HCT116 (cell line): ENCODE data around the gene PRKCH.

ENCODE experiments used
- CEBPB ChIP-seq: IDR thresholded peaks from 2 replicates; pipeline ENCODE4 v1.6.1; 2012; ENCODE audit warnings: low read depth
- EGR1 ChIP-seq: IDR thresholded peaks from 2 replicates; pipeline ENCODE4 v1.6.1; 2012; ENCODE audit warnings: low read depth
- EZH2 ChIP-seq: fragments of 200-600 bp; sonication (generic); IDR thresholded peaks from 2 replicates; pipeline ENCODE4 v1.6.1; 2017; ENCODE audit warnings: antibody characterized with exemption, mixed run types
- EZH2phosphoT487 ChIP-seq: fragments of 200-600 bp; IDR thresholded peaks from 2 replicates; pipeline ENCODE4 v1.6.1; 2018; ENCODE audit warnings: antibody characterized with exemption, borderline replicate concordance
- POLR2A ChIP-seq: IDR thresholded peaks from 2 replicates; pipeline ENCODE4 v1.7.0; 2011; ENCODE audit warnings: borderline replicate concordance; ENCODE audit not compliant: insufficient read depth, insufficient read length; ENCODE audit errors: extremely low read depth
- POLR2AphosphoS5 ChIP-seq: IDR thresholded peaks from 2 replicates; pipeline ENCODE4 v1.6.1; 2011; ENCODE audit warnings: mild to moderate bottlenecking, low read depth, low read length, moderate library complexity
- RAD21 ChIP-seq: IDR thresholded peaks from 2 replicates; pipeline ENCODE4 v1.6.1; 2012; ENCODE audit warnings: low read depth, mild to moderate bottlenecking
- SP1 ChIP-seq: IDR thresholded peaks from 2 replicates; pipeline ENCODE4 v1.6.1; 2012; ENCODE audit warnings: low read depth
- SRF ChIP-seq: IDR thresholded peaks from 2 replicates; pipeline ENCODE4 v1.6.1; 2012; ENCODE audit warnings: low read depth
- YY1 ChIP-seq: IDR thresholded peaks from 2 replicates; pipeline ENCODE4 v1.6.1; 2011; ENCODE audit warnings: low read length, low read depth, moderate library complexity, mild to moderate bottlenecking; ENCODE audit not compliant: insufficient replicate concordance; ENCODE audit errors: extremely low read depth
- TF ChIP-seq, protein P1 (sequence below), 3 experiments: fragments of 200-600 bp in 1 of 3; sonication (generic) in 1 of 3; IDR thresholded peaks in 2 of 3; conservative IDR thresholded peaks in 1 of 3; 2 replicates each; pipeline ENCODE4 v1.5.1; 2012 to 2017; ENCODE audit warnings: low read depth in 2 of 3, low read length in 2 of 3, antibody characterized with exemption in 1 of 3, borderline replicate concordance in 1 of 3, control low read depth in 1 of 3, mild to moderate bottlenecking in 1 of 3, mixed read lengths in 1 of 3, mixed run types in 1 of 3, moderate library complexity in 1 of 3; ENCODE audit not compliant: insufficient read depth in 1 of 3

DNA sequence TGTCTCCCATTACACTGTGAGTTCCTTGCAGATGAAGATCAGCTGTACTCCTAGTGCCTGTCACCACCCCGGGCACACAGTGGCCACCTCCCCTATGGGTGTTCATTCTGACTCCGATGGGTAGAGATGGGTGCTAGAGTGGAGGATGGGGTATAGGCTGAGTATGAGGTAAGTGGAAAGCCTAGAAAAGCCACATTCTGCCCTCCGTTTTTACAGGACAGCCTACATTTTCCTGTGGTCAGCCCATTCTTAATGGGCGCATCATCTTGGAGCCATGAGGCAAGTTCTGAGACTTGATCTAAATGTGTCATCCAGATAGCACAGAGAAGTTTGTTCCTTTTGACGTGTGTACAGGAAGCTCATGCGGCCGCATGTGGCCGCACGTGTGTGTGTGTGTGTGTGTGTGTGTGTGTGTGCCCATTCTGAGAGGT is 207.2 kb downstream of the PRKCH start:
- TF ChIP-seq RAD21 (no peak), SP1 (no peak), POLR2AphosphoS5 (no peak), CEBPB (no peak), EZH2phosphoT487 (no peak), YY1 (no peak), EZH2 (no peak), POLR2A (no peak), EGR1 (no peak), SRF (no peak)
- TF ChIP-seq, protein P1, sequence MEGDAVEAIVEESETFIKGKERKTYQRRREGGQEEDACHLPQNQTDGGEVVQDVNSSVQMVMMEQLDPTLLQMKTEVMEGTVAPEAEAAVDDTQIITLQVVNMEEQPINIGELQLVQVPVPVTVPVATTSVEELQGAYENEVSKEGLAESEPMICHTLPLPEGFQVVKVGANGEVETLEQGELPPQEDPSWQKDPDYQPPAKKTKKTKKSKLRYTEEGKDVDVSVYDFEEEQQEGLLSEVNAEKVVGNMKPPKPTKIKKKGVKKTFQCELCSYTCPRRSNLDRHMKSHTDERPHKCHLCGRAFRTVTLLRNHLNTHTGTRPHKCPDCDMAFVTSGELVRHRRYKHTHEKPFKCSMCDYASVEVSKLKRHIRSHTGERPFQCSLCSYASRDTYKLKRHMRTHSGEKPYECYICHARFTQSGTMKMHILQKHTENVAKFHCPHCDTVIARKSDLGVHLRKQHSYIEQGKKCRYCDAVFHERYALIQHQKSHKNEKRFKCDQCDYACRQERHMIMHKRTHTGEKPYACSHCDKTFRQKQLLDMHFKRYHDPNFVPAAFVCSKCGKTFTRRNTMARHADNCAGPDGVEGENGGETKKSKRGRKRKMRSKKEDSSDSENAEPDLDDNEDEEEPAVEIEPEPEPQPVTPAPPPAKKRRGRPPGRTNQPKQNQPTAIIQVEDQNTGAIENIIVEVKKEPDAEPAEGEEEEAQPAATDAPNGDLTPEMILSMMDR (IDR thresholded peaks at IDR 0.05 in 2 of 3, conservative IDR thresholded peaks at IDR 0.05 in 1 of 3; ENCODE audit: borderline replicate concordance in 1 of 3, insufficient read depth in 1 of 3, low read depth in 2 of 3, low read length in 2 of 3): no peak
